GM19193 (cell line): ENCODE results near the gene MITF.

ENCODE experiments used
- POLR2A ChIP-seq: IDR thresholded peaks from 4 replicates; pipeline ENCODE4 v1.6.1; 2011; ENCODE audit not compliant: insufficient read depth, insufficient read length; ENCODE audit errors: extremely low read depth

MITF gene

DNA sequence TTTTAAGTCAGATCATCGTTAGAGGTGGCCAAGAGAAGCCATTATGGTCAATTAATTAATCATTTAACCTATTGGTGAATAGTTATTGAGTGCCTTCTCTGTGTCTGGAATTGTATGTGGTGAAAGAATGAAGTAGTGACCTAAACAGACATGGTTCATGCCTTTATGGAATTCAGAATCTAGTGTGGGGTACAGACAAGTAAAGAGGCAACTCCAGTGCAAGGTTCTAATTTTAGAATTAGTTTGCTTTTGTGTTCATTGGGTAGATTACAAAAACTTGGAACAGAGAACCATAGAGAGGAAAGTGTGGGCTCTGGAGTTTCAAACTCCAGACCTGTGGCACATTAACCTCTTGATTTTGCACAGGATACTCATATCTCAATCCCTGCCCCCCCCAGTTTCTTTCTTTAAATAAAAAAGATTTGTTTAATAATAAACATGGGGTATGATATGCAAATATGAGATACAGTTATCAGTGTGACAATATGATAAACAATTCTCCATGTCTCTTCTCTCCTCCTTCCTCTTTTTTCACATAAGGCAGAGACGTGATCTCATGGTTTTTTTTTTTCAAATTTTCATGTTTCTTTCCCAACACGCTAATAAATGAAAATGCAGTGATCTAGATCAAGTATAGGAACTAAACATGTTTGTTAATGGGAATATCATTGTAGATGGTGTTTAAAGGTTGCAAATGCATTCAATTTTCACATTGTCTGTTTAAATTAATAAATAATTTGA is 117.9 kb downstream of the MITF start:
- TF ChIP-seq POLR2A, result no peak

DNA sequence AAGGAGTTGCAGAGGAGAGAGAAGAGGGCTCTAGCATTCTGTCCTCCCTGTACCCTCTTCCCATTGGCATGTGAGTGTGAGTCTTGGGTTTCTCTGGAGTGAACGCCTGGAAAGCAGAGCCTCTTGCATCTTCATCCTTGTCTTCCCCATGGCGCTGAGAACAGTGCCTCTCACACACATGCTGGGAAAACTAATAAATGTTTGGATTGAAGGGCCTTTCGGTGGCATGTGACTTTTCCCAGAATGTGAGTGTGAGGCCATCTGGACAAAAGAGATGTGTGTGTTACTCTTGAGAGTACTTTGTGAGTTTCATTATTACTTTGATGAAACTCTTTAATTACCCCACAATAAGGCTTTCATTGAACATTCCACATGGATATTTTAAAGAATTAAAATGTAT is 122.3 kb downstream of the MITF start:
- TF ChIP-seq POLR2A, result no peak

- no peak for TF ChIP-seq POLR2A
These were observed 124.9 kb downstream of the MITF start for GRCh38 chr3:69864141-69864540.

DNA sequence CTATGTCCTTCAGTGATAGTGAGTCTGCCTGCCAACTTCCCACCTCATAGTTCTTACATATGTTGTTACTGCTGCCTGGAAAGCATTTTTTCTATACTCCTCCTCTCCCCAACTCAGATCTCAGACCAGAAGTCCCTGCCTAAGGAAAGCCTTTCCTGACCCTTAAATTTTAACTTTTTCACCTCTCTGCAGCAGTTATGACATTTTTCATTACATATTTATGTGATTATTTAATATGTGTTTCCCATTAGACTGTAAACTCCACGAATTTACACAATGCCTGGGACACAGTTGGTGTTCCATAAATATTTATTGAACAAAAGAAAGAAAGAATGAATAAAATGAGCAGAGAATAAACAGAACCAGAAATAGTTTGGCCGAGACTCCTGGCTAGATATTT is 125.5 kb downstream of the MITF start:
- no peak for TF ChIP-seq POLR2A

DNA sequence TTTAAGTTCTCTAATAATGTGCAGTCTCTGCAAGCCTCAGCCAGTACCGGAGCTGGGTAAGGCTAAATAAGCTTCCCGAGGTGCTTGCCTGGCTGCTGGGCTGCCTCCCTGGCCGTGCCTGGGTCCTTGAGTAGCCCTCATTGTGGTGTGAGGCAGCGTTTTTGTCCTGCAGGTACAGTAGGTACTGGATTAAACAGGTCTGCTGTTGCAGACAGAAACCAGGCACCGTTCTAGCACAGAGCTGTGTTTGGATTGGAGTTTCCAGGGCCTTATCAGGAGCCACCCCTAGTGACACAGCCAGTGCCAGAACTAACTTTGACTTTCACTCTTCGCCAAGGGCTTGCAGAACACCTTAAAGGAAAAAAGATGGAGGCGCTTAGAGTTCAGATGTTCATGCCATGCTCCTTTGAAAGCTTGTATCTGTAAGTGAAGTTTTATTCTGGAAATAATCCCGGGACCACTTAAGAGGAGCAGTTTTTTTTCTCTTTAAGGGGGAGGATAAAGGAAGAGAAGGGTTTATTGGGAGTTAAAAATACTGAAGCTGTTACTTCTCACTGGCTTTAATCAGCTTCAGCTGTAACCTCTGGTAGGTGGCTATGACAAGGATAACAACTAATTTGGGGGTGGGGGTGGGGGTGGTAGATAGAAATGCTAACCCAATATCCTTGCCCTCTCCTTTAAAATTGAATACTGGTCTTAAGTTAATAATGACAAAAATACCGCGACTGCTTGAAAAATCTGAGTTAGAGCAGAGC is 126.8 kb downstream of the MITF start:
- TF ChIP-seq POLR2A, result no peak

- no peak for TF ChIP-seq POLR2A
These were observed 127.9 kb downstream of the MITF start for GRCh38 chr3:69866988-69867720.

DNA sequence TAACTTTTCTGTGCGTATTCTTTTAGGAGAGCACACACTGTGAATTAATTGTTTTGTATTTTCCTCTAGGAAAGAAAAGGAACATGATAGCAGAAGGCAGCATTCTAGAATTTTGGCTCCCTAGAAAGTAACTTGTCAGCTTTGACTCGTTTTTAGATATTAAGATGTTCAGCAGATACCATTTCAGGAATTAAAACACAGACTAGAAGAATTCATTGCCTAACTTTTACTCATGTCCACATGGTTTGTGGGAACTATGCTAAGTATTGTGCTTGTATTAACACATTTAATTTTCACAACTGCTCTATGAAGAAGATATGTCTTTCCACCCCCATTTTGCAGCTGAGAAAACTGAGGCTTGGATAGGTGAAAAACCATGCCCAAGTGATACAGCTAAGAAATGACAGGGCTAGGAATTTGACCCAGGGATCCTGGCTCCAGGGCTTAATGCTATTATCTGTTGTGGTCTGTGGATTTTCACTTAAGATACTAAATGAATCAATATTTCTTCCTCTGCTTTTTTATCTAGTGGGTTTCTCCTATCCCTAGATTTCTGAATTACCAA is 128.8 kb downstream of the MITF start:
- no peak for TF ChIP-seq POLR2A

- TF ChIP-seq POLR2A, result no peak
These were observed 129.7 kb downstream of the MITF start for GRCh38 chr3:69868841-69869420.

DNA sequence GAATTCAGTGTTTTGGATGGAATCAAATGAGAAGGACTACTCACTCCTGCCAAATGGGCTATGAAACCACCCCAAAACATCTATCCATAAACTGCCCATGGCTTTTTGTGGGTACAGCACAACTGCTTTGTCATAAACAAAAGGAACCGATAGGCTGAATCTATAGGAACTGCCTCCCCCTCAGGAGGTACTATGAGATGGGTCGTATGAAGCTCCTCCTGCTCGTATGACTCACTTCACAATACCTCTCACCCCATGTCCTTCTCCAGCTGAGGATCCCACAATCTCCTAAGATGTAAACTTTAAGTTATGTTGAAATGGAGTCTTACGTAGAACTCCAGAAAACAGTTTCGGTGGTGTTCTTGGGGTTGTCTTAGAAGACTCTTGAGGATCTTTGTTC is 130.4 kb downstream of the MITF start:
- no peak for TF ChIP-seq POLR2A

GRCh38 chr3:69871251-69871650 is 132.0 kb downstream of the MITF start:
- TF ChIP-seq POLR2A, result no peak

DNA sequence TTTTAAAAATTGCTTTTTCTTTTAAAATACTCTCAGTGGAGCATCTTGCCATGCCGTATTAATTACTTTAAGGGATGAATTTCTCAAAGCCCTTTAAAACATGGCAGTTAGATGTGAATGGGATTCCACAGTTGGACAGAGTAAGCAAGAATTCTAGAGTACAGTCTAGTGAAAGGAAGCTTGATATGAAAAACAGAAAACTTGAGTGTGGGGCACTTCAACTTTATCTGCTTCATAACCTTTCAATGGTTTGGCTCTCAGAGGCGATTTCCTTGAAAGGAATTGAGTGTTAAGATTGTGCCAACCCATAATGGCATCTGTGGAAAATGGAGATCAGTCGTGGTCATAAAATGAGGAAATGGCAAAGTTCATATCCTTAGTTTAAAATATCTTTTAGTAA is 132.6 kb downstream of the MITF start:
- TF ChIP-seq POLR2A, result no peak

GRCh38 chr3:69872783-69873378 is 133.6 kb downstream of the MITF start:
- TF ChIP-seq POLR2A, result no peak

- TF ChIP-seq POLR2A, result no peak
These were observed 136.8 kb downstream of the MITF start for GRCh38 chr3:69876073-69876472.

GRCh38 chr3:69878254-69878653 is 139.0 kb downstream of the MITF start:
- no peak for TF ChIP-seq POLR2A
